SK-N-SH (cell line): ENCODE results near the gene CAST. TPM values are rescaled to one million over a fixed set of nuclear protein-coding genes. Genes with fewer than 3 reads are reported as not detected.

Source experiments
- CTCF ChIA-PET: fragments of 300-600, 350-600 bp; formaldehyde crosslinking; extraction: SDS; loops from one replicate; lab custom pipeline; 2021; lab: Yijun Ruan, JAX
- POLR2A ChIA-PET: fragments of 350-600 bp; sonication (Branson Sonifier 250); formaldehyde crosslinking; extraction: SDS; loops from one replicate; lab custom pipeline; 2020; ENCODE audit warnings: antibody characterized with exemption, inconsistent platforms; lab: Yijun Ruan, JAX
- DNase-seq: peaks from one replicate; pipeline ENCODE4 v3.0.0; 2012
- H2AFZ ChIP-seq: fragments of 200-600 bp; sonication (generic); 2 replicates; pipeline ENCODE4 v1.8.1; 2016; ENCODE audit warnings: antibody characterized with exemption, mild to moderate bottlenecking, low read depth
- H3F3A ChIP-seq: fragments of 200-600 bp; sonication (generic); replicated peaks from 2 replicates; pipeline ENCODE3; 2016; ENCODE audit warnings: antibody characterized with exemption, mild to moderate bottlenecking; ENCODE audit not compliant: insufficient read depth
- H3K27ac ChIP-seq, 2 experiments: fragments of 200-500 bp in 1 of 2; fragments of 200-600 bp in 1 of 2; sonication (Bioruptor generic) in 1 of 2; sonication (generic), shearing (Covaris generic) in 1 of 2; 2 replicates each; pipeline versions ENCODE4 v1.5.1 to v1.6.1; 2014 to 2016; ENCODE audit warnings: low read depth in 2 of 2, inconsistent platforms in 1 of 2, low read length in 1 of 2, mild to moderate bottlenecking in 1 of 2, mixed read lengths in 1 of 2
- H3K27me3 ChIP-seq: fragments of 200-600 bp; sonication (generic), shearing (Covaris generic); 2 replicates; pipeline ENCODE4 v1.6.1; 2016; ENCODE audit warnings: mixed run types; ENCODE audit not compliant: insufficient read depth
- H3K36me3 ChIP-seq, 2 experiments: fragments of 200-500 bp in 1 of 2; fragments of 200-600 bp in 1 of 2; sonication (Bioruptor generic) in 1 of 2; sonication (generic) in 1 of 2; replicated peaks in 1 of 2; 2 replicates each; pipeline versions ENCODE3 to v1.5.1; 2014 to 2016; ENCODE audit warnings: low read length in 1 of 2, mild to moderate bottlenecking in 1 of 2; ENCODE audit not compliant: insufficient read depth in 2 of 2, control insufficient read depth in 1 of 2
- H3K4me1 ChIP-seq, 2 experiments: fragments of 200-500 bp in 1 of 2; fragments of 200-600 bp in 1 of 2; sonication (Bioruptor generic) in 1 of 2; sonication (generic), shearing (Covaris generic) in 1 of 2; 2 replicates each; pipeline versions ENCODE4 v1.5.1 to v1.6.1; 2014 to 2016; ENCODE audit warnings: low read depth in 1 of 2, low read length in 1 of 2, mixed run types in 1 of 2; ENCODE audit not compliant: insufficient read depth in 2 of 2, control insufficient read depth in 1 of 2
- H3K4me2 ChIP-seq: fragments of 200-600 bp; sonication (generic), shearing (Covaris generic); 2 replicates; pipeline ENCODE4 v1.6.1; 2017; ENCODE audit warnings: mixed run types
- H3K4me3 ChIP-seq, 2 experiments: fragments of 200-500 bp in 1 of 2; fragments of 200-600 bp in 1 of 2; sonication (Bioruptor generic) in 1 of 2; sonication (generic), shearing (Covaris generic) in 1 of 2; 2 replicates each; pipeline versions ENCODE4 v1.5.1 to v1.8.1; 2014 to 2016; ENCODE audit warnings: low read depth in 2 of 2, inconsistent platforms in 1 of 2, low read length in 1 of 2, mild to moderate bottlenecking in 1 of 2, mixed read lengths in 1 of 2, moderate library complexity in 1 of 2
- H3K79me2 ChIP-seq: fragments of 200-600 bp; sonication (generic); 2 replicates; pipeline ENCODE4 v1.8.1; 2017; ENCODE audit warnings: mild to moderate bottlenecking; ENCODE audit not compliant: insufficient read depth
- H3K9ac ChIP-seq: fragments of 200-600 bp; sonication (generic); 2 replicates; pipeline ENCODE4 v1.6.1; 2017; ENCODE audit warnings: mixed run types
- H3K9me2 ChIP-seq: fragments of 200-600 bp; sonication (generic); 2 replicates; pipeline ENCODE4 v1.6.1; 2017; ENCODE audit warnings: mixed run types
- H3K9me3 ChIP-seq: fragments of 200-600 bp; sonication (generic); 2 replicates; pipeline ENCODE4 v1.6.1; 2017; ENCODE audit warnings: mixed run types, mild to moderate bottlenecking, moderate library complexity
- H4K20me1 ChIP-seq: fragments of 200-600 bp; sonication (generic); 2 replicates; pipeline ENCODE4 v1.6.1; 2017; ENCODE audit warnings: mild to moderate bottlenecking, mixed run types; ENCODE audit not compliant: insufficient read depth
- ELF1 ChIP-seq: IDR thresholded peaks from 2 replicates; pipeline ENCODE4 v1.4.0; 2012
- GABPA ChIP-seq: IDR thresholded peaks from 2 replicates; pipeline ENCODE4 v1.4.0; 2012; ENCODE audit warnings: low read depth, mild to moderate bottlenecking
- GATA2 ChIP-seq: sonication (generic); formaldehyde crosslinking; IDR thresholded peaks from 2 replicates; pipeline ENCODE4 v1.5.0; 2020; ENCODE audit warnings: mild to moderate bottlenecking, missing genetic modification reagents
- RCOR1 ChIP-seq: fragments of 150-350 bp; IDR thresholded peaks from 2 replicates; pipeline ENCODE4 v1.6.1; 2017; ENCODE audit warnings: antibody characterized with exemption, low read length
- RXRA ChIP-seq: IDR thresholded peaks from 2 replicates; pipeline ENCODE4 v1.4.0; 2012; ENCODE audit warnings: low read depth, mild to moderate bottlenecking, borderline replicate concordance
- TAF1 ChIP-seq: IDR thresholded peaks from 2 replicates; pipeline ENCODE4 v1.6.1; 2012; ENCODE audit warnings: low read depth, mild to moderate bottlenecking, low read length, moderate library complexity, borderline replicate concordance
- TCF12 ChIP-seq: IDR thresholded peaks from 2 replicates; pipeline ENCODE4 v1.4.0; 2012
- WGBS: methylation state at CpG from one replicate; pipeline ENCODE4 v1.1.6; 2017; ENCODE audit warnings: low lambda C conversion rate; 5-methylcytosine and 5-hydroxymethylcytosine counted together
- polyA plus RNA-seq, 3 experiments: library from polyadenylated mRNA; depleted of rRNA; stranded (reverse); fragments of >200 nt; gene quantifications; 2 replicates each; pipeline ENCODE4 v1.2.3, GENCODE V29; 2012
- TF ChIP-seq, protein P1 (sequence below): IDR thresholded peaks from 2 replicates; pipeline ENCODE4; 2012
- TF ChIP-seq, protein P2 (sequence below): IDR thresholded peaks from 2 replicates; pipeline ENCODE4 v1.4.0; 2012; ENCODE audit warnings: low read depth, borderline replicate concordance

CAST gene
- polyA plus RNA-seq, 1 of the 3 experiments (the other 2 are of a cell fraction) = 82.9 TPM

DNA sequence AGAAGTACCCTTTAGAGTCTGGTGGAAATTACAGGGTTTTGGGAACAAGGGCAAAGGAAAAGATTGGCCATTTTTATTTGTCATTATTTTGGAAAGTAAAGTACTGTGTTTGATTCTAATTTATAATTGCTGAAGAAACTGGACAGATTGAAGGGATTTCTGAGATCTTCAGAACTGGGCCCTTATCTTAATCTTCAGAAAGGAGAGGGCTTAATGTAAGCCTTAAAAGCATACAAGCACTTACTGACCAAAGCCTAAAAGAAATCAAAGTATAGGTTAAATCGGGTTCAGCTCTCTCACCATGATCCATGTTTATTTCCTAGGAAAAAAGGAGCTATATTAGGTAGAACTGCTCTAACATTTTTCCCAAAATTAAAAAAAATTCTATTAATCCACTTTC lies 109.9 kb downstream of the CAST start:
- Histone ChIP-seq H3K27me3 (no peaks in the 10 kb centered on the region), H3K9ac (no peak overlapping the region), H3K27ac (no peak overlapping the region), H3K9me3 (no peaks in the 10 kb centered on the region), H4K20me1 (no peaks in the 10 kb centered on the region), H2AFZ (no peak overlapping the region), H3K79me2 (no peaks in the 10 kb centered on the region), H3K9me2 (no peaks in the 10 kb centered on the region), H3K4me1 (no peaks in the 10 kb centered on the region), H3K4me3 (no peak overlapping the region), H3K4me2 (no peak overlapping the region), H3F3A (peaks cover 11% of the 10 kb centered on the region), H3K36me3 (peaks cover 97 to 100% of the 10 kb centered on the region in 2 experiments)
- CTCF ChIA-PET = interaction anchor here (0.7 to 2.0 kb wide), 4 partner anchors 7 to 97 kb away, joined by 3 to 7 read pairs (median 4); no protein-coding TSS in a partner anchor
- TF ChIP-seq TCF12 = no peak
- DNase-seq = no peak
- POLR2A ChIA-PET = no interaction called here
- WGBS = 89% methylated on average over 1 of the region's 1 CpG

DNA sequence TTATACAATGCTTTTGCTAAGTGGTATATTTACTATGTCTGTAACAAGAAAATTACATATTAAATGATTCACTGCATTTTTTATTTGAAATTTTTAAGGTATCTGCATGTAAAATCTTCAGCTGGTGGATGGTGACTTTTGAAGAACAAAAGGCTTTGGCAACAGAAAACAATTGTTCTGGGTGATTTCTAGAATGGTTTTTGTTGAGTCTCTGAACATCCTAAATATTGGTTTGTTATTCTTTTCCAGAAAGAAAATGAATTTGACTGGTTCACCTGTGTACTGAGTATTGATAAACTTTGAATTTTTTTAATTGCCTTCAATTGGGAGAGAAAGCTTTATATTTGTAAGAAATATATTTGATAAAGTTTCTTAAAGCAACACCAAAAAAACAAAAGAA lies 110.4 kb downstream of the CAST start:
- no peak for DNase-seq
- Histone ChIP-seq H3K9me2 (no peaks in the 10 kb centered on the region), H3K4me3 (no peak overlapping the region), H3K4me1 (no peaks in the 10 kb centered on the region), H3K9me3 (no peaks in the 10 kb centered on the region), H3K4me2 (no peak overlapping the region), H3K27ac (no peak overlapping the region), H2AFZ (no peak overlapping the region), H3K79me2 (no peaks in the 10 kb centered on the region), H3K9ac (no peak overlapping the region), H4K20me1 (no peaks in the 10 kb centered on the region), H3K36me3 (peaks cover 96 to 100% of the 10 kb centered on the region in 2 experiments), H3F3A (peaks cover 11% of the 10 kb centered on the region), H3K27me3 (no peaks in the 10 kb centered on the region)
- POLR2A ChIA-PET = no interaction called here
- CTCF ChIA-PET = interaction anchor here (1.6 to 2.0 kb wide), 3 partner anchors 10 to 96 kb away, joined by 4 to 7 read pairs (median 4); no protein-coding TSS in a partner anchor
- TF ChIP-seq RCOR1 = no peak
- no peak for TF ChIP-seq GATA2 (CRISPR knock-in tag)
- TF ChIP-seq, protein P1, sequence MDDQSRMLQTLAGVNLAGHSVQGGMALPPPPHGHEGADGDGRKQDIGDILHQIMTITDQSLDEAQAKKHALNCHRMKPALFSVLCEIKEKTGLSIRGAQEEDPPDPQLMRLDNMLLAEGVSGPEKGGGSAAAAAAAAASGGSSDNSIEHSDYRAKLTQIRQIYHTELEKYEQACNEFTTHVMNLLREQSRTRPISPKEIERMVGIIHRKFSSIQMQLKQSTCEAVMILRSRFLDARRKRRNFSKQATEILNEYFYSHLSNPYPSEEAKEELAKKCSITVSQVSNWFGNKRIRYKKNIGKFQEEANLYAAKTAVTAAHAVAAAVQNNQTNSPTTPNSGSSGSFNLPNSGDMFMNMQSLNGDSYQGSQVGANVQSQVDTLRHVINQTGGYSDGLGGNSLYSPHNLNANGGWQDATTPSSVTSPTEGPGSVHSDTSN = no peak

DNA sequence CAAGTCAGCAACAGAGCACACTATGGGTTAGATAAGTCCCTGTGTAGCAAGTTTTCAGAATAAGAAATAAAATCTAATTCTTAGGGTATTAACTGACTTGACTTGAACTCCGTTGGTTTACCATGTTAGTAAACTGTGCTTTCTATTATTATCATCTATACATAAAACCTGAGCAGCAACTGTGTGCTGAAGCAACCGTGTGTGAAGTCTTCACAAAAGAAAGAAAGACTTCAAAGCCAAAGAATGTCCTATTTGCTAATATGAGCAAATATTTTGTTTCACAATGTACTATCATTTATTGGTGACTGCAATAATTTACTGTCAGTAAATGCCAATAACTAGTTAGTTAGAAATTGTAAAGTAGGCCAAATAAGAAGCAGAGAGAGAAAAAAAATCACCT lies 112.9 kb downstream of the CAST start:
- Histone ChIP-seq H3K4me3 (no peak overlapping the region), H3K9ac (no peak overlapping the region), H3F3A (peaks cover 22% of the 10 kb centered on the region), H3K79me2 (no peaks in the 10 kb centered on the region), H3K27ac (no peak overlapping the region), H3K27me3 (no peaks in the 10 kb centered on the region), H3K4me1 (no peaks in the 10 kb centered on the region), H3K9me2 (no peaks in the 10 kb centered on the region), H4K20me1 (no peaks in the 10 kb centered on the region), H2AFZ (no peak overlapping the region), H3K4me2 (no peak overlapping the region), H3K9me3 (no peaks in the 10 kb centered on the region), H3K36me3 (peaks cover 90 to 97% of the 10 kb centered on the region in 2 experiments)
- ChIA-PET CTCF (no interaction called here), POLR2A (no interaction called here)
- WGBS = 96% methylated on average over 2 of the region's 2 CpGs
- DNase-seq = no peak
- TF ChIP-seq GABPA (no peak), TAF1 (no peak), ELF1 (no peak), RXRA (no peak), RCOR1 (no peak), TCF12 (no peak), GATA2 (CRISPR knock-in tag) (no peak)
- TF ChIP-seq, protein P2, sequence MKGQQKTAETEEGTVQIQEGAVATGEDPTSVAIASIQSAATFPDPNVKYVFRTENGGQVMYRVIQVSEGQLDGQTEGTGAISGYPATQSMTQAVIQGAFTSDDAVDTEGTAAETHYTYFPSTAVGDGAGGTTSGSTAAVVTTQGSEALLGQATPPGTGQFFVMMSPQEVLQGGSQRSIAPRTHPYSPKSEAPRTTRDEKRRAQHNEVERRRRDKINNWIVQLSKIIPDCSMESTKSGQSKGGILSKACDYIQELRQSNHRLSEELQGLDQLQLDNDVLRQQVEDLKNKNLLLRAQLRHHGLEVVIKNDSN = no peak
